ENCODE data around the gene PCSK2. TPM values are rescaled to one million over a fixed set of nuclear protein-coding genes. Genes with fewer than 3 reads are reported as not detected.

PCSK2 gene
- total and polyA plus RNA-seq, 4 donors: 0.08 to 0.14 (median 0.09) TPM; not detected in 1

- WGBS: 88% methylated on average over 3 of the region's 3 CpGs
- Histone ChIP-seq H3K27ac (ENCODE audit: low read depth in 1 of 2, low read length in 2 of 2) (no peak overlapping the region), H3K36me3 (ENCODE audit: control insufficient read depth in 4 of 4, insufficient read depth in 3 of 4, low read depth in 1 of 4, low read length in 3 of 4) (no peaks in the 10 kb centered on the region), H3K4me1 (ENCODE audit: control insufficient read depth in 4 of 4, insufficient read depth in 4 of 4, low read length in 3 of 4) (no peaks in the 10 kb centered on the region), H3K9me3 (ENCODE audit: control insufficient read depth in 4 of 4, low read length in 3 of 4) (no peaks in the 10 kb centered on the region), H3K27me3 (ENCODE audit: control insufficient read depth in 4 of 4, insufficient read depth in 4 of 4, low read length in 3 of 4) (peaks cover 0 to 3% (median 0%) of the 10 kb centered on the region in 4 donors), H3K4me3 (ENCODE audit: low read depth in 1 of 3, low read length in 3 of 3) (no peak overlapping the region), H3K9ac (ENCODE audit: low read depth in 1 of 2, low read length in 2 of 2) (no peak overlapping the region)
- DNase-seq (ENCODE audit: low spot score): no peak
- no peak for TF ChIP-seq NR2F2 (IDR thresholded peaks at IDR 0.05)
- no peak for TF ChIP-seq HNF4G (IDR thresholded peaks at IDR 0.05)
- no peak for TF ChIP-seq TAF1 (conservative IDR thresholded peaks at IDR 0.05)
- no peak for TF ChIP-seq JUND (IDR thresholded peaks at IDR 0.05)
- no peak for TF ChIP-seq REST (IDR thresholded peaks at IDR 0.05)
- TF ChIP-seq SP1 (IDR thresholded peaks at IDR 0.05): no peak
- no peak for TF ChIP-seq RXRA (IDR thresholded peaks at IDR 0.05)
- no peak for TF ChIP-seq CTCF (IDR thresholded peaks at IDR 0.05; ENCODE audit: low read depth, low read length, missing input control)
- no peak for TF ChIP-seq YY1 (IDR thresholded peaks at IDR 0.05)
- TF ChIP-seq GABPA (IDR thresholded peaks at IDR 0.05 in 1 of 2, conservative IDR thresholded peaks at IDR 0.05 in 1 of 2): no peak
- TF ChIP-seq FOXA2 (IDR thresholded peaks at IDR 0.05): no peak
- no peak for TF ChIP-seq FOXA1 (IDR thresholded peaks at IDR 0.05)
- TF ChIP-seq, protein P1, sequence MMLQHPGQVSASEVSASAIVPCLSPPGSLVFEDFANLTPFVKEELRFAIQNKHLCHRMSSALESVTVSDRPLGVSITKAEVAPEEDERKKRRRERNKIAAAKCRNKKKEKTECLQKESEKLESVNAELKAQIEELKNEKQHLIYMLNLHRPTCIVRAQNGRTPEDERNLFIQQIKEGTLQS (IDR thresholded peaks at IDR 0.05): no peak
- TF ChIP-seq, protein P2, sequence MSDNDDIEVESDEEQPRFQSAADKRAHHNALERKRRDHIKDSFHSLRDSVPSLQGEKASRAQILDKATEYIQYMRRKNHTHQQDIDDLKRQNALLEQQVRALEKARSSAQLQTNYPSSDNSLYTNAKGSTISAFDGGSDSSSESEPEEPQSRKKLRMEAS (IDR thresholded peaks at IDR 0.05): no peak
- no peak for TF ChIP-seq HNF4A (conservative IDR thresholded peaks at IDR 0.05)
- TF ChIP-seq RAD21 (IDR thresholded peaks at IDR 0.05): no peak
- no peak for TF ChIP-seq EGR1 (IDR thresholded peaks at IDR 0.05; ENCODE audit: low read depth in 2 of 2)
- TF ChIP-seq ZBTB33 (IDR thresholded peaks at IDR 0.05): no peak
Measured at GRCh38 chr20:17417225-17417624, 190.4 kb downstream of the PCSK2 start.

Data from liver (tissue), 9 donors.